ENCODE data around the gene LRP1-AS.

Gene LRP1-AS

DNA sequence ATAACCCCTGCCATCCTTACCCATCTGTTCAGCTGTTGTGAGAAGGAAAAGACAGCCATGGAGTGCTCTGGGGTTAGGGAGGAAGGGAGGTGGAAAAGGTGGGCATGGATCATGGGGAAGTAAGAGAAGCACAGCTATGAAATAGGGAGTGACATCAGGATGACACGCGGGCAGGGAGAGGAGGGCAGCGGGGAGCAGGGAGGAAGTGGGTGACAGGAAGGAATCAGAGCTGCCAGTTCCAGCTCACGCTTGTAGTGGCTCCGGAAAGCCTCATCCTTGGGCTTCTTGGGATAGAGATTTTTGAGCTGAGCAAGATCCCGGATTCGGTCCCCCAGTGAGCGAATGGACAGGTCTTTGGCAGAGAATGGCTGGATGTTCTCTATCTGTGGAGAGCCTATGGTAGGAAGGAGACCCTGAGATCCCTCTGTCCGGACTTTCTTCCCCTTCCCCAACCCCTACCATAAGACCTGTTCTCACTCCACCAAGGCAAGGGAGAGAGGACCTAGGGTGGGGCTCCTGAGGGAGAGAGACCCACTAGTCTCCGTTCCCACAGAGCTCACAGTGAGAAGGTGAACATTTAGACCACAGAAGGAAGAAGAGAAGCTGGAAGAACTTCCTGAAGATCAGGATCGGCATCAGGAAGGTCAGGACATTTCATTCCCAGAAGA, 48.2 kb downstream of the LRP1-AS start:
- no peak for DNase-seq (ENCODE audit: low read depth, low spot score)

DNA sequence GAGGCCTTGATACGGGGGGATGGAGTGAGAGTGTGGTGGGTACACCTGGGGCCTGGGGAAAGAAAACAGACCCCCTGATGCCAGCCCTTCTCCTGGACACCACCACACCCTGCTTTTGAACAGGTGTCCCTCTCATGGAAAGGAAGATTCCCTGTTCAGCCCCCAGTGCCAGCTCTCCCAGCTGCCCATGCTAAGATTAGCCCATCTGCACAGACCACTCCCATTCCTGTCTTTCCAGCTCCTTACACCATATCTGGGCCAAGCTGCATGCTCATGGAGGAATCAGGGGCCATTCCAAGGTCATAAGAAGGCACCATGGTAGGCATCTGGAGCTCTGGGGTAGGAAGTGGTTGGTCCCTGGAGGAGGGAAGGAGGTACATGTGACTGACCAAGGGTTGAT, 48.9 kb downstream of the LRP1-AS start:
- no peak for DNase-seq (ENCODE audit: low read depth, low spot score)

DNA sequence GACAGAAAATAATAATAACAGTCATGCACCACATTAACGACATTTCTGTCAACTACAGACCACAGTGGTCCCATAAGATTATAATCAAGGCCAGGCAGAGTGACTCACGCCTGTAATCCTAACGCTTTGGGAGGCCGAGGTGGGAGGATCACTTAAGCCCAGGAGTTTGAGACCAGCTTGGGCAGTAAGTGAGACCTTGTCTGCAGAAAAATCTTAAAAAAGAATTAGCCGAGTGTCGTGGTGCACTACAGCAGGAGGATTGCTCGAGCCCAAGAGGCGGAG, 49.9 kb downstream of the LRP1-AS start:
- no peak for DNase-seq (ENCODE audit: low read depth, low spot score)

DNA sequence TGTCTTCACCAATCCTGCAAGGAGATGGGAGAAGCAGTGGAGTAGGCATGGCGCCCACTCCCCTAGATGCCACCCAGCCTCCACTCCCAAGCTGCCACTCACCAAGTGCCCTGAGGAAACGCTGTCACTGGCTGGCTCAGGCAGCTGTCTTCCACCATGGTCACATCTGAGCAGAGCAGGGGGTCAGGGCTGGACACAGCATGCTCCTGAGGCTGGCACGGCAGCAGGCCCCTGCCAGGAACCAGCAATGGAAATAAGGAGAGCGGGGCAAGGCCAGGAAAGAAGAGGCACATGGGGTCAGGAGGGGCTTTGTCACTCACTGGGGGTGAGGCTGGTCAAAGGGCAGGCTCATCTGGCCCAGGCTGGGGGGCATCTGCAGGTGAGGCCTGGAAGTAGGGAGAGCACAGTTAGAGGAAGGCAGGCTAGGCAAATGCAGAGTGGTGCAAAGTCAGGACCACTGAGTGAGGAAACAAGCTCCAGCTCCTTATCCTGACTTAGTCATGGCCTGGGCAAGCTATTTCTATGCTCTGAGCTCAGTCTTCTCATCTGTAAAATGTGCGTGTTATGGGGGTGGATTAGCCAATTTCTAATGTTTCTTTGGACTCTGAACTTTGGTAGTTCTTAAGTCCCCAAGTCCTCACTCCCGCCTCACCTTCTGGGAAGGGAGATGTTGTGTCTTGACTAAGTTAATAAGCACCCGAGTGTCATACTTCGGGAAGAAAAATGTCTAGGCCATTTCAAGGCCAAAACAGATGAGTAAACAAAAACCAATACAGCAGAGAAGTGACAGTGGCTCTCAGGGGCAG, 50.5 kb downstream of the LRP1-AS start:
- DNase-seq (ENCODE audit: low read depth, low spot score) = no peak

DNA sequence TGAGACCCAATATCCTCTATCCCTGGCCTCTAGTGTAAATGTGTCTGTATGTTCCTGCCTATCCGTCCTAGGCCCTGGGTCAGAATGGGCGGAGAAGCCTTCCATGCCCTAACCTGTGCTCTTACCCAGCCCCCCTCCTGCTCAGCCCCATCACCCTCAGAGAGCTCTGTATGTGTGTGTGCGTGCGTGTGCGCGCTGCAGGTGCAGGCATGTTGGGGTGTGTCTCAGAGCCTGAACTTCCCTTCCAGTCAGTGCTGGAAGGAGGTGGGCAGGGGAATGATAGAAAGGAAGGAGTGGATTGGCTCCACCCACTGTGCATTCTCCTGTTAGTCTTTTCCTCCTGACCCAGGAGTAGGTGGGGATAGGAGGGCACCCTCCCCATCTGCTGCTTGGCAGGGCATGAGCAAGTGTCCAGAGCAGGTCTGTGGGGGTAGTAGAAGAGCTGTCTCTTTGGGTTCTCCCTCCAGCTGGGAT, 51.3 kb downstream of the LRP1-AS start:
- no peak for DNase-seq (ENCODE audit: low read depth, low spot score)

DNA sequence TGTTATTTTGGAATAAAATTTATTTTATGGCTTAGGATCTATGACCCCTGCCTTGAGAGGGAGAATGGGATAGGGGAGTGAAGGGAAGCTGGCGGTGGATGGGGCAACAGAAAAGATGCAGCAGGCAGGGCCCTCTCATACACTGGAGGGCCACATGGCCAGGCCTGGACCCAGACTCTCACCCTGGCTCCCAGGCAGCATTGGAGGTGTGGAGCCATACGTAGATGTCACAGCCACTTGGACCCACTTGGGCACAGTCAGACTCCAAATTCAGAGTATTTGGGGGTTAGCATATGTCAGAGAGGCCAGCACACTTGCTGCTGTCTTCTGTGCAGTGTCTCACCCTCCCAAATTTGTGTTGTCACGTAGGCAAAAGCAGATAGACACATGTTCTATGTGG, 52.0 kb downstream of the LRP1-AS start:
- DNase-seq (ENCODE audit: low read depth, low spot score) = no peak

All from activated CD4-positive, CD25-positive, alpha-beta regulatory T cell treated with anti-CD3 and anti-CD28 coated beads, Interleukin-2, amount 50 U/mL, for 16 hours (primary cell).